GM10248 (cell line): Measurements from ENCODE around the gene TYRO3.
A peak's percentile ranks its signal among the peaks of the same experiment; 100 is the strongest.

Source experiments
- CTCF ChIA-PET: fragments of 300-600 bp; sonication (Branson Sonifier 250); formaldehyde crosslinking; extraction: SDS; loops from one replicate; lab custom pipeline; 2021; ENCODE audit warnings: antibody characterized with exemption; lab: Yijun Ruan, JAX
- POLR2A ChIA-PET: fragments of 350-650 bp; sonication (Branson Sonifier 250); formaldehyde crosslinking; extraction: SDS; loops from one replicate; lab custom pipeline; 2020; ENCODE audit warnings: antibody characterized with exemption; lab: Yijun Ruan, JAX
- DNase-seq: peaks from one replicate; pipeline ENCODE4 v3.0.0; 2012; ENCODE audit errors: extremely low spot score
- TF ChIP-seq, protein P1 (sequence below): IDR thresholded peaks from 2 replicates; pipeline ENCODE4 v1.5.1; 2012; ENCODE audit warnings: mild to moderate bottlenecking, low read depth; ENCODE audit errors: extremely low read depth, missing control alignments, control extremely low read depth

Gene TYRO3

DNA sequence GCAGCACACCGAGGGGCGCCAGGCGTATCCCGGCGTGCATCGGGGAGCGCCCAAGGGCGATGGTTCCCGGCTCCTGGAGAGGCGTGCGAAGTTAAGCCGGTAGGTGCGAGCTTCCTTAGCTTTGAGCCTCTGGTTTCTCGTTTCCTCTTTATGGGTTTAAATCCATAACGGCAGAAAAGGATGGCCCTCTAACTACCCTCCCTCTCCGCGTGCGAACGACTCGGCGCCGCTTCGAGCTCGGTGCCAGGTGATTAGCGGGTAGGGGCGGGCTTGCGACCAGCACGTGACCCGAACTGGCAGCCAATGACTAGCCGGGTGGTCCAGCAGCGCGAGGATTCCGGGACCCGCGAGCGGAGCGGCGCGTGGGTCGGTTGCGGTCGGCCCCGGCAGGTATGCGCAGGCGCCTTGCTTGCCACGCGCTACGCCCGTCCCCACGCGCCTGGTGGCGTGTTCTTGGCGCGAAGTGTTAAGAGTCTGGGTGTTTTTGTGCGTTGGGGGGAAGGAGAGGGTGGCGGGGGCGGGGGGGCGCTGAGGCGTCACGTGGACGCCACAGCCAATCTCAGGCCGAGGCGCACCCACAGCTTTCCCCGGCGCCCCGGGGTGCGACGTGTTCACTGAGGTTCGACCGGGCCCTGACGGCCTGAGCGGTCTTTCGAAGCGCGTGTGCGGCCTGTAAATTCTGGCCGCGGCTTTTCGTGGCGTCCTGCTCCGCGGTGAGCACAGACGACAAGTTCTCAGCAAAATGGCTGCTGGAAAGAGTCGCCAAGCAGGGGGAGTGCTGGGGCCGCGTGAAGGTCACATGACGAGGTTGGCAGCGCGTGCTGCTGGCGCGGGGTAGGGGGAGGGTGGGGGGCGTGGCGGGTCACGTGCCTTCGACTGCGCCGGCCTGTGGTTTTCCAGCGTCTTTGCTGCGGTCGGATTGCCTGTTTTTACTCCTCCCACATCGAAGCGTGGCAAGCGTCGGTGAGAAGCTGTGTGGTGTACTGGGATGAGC is 62.5 kb downstream of the TYRO3 start:
- ChIA-PET CTCF (interaction anchor here (1.1 kb wide), 1 partner anchor 9 kb away, joined by 3 read pairs; no protein-coding TSS in a partner anchor), POLR2A (interaction anchor here (0.5 kb wide), 1 partner anchor 87 kb away, joined by 9 read pairs; no protein-coding TSS in a partner anchor)
- TF ChIP-seq, protein P1, sequence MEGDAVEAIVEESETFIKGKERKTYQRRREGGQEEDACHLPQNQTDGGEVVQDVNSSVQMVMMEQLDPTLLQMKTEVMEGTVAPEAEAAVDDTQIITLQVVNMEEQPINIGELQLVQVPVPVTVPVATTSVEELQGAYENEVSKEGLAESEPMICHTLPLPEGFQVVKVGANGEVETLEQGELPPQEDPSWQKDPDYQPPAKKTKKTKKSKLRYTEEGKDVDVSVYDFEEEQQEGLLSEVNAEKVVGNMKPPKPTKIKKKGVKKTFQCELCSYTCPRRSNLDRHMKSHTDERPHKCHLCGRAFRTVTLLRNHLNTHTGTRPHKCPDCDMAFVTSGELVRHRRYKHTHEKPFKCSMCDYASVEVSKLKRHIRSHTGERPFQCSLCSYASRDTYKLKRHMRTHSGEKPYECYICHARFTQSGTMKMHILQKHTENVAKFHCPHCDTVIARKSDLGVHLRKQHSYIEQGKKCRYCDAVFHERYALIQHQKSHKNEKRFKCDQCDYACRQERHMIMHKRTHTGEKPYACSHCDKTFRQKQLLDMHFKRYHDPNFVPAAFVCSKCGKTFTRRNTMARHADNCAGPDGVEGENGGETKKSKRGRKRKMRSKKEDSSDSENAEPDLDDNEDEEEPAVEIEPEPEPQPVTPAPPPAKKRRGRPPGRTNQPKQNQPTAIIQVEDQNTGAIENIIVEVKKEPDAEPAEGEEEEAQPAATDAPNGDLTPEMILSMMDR = no peak
- DNase-seq = peak; percentile 84

DNA sequence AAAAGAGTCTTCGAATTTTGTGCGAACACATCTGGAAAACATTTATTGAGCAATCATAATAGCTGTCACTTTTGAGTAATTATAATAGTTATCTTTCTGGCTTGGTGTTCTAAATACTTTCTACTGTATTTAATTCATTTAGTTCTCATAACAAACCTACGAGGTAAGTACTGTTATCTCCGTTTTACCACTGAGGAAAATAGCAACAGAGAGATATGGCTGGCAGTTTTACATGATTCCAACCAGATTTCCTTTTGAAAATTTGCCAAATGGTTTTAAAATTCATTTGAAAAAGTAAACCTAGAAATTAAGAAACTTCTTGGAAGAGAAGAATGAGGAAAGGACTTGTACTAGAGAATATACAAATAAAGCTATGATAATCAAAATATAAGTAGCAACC is 63.9 kb downstream of the TYRO3 start:
- ChIA-PET POLR2A (no interaction called here), CTCF (interaction anchor here (1.0 kb wide), 1 partner anchor 19 kb away, joined by 6 read pairs; no protein-coding TSS in a partner anchor)
- TF ChIP-seq, protein P1 = no peak
- DNase-seq = no peak

- CTCF ChIA-PET = interaction anchor here (0.6 kb wide), 1 partner anchor 184 kb away, joined by 3 read pairs; no protein-coding TSS in a partner anchor
- DNase-seq = no peak
- POLR2A ChIA-PET = no interaction called here
- TF ChIP-seq, protein P1 = no peak
Measured at GRCh38 chr15:41627203-41627602, 68.2 kb downstream of the TYRO3 start.

GRCh38 chr15:41629463-41629862 is 70.5 kb downstream of the TYRO3 start:
- ChIA-PET POLR2A (no interaction called here), CTCF (interaction anchor here (0.6 to 1.7 kb wide), 4 partner anchors 9 to 73 kb away, joined by 3 to 4 read pairs (median 3); no protein-coding TSS in a partner anchor)
- TF ChIP-seq, protein P1 = no peak
- DNase-seq = no peak

DNA sequence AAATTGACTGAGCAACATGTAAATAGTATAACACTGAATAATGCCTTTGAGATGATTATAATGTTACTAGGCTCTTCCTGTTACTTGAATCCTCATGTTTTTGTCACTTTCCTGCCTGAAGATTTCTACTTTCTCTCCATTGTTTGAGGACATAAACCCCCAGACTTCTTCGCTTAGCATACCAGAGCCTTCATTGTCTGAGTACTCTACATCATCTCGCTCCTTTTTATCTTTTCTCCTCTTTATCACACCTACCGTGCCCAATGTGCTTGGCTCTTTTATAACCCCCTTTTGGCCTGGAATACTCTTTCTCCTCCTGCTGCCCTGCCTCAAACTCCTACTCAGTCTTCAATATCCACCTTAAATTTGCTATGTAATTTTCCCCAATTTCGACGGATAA is 70.9 kb downstream of the TYRO3 start:
- ChIA-PET POLR2A (no interaction called here), CTCF (interaction anchor here (1.1 kb wide), 1 partner anchor 18 kb away, joined by 3 read pairs; no protein-coding TSS in a partner anchor)
- no peak for DNase-seq
- TF ChIP-seq, protein P1 = no peak

DNA sequence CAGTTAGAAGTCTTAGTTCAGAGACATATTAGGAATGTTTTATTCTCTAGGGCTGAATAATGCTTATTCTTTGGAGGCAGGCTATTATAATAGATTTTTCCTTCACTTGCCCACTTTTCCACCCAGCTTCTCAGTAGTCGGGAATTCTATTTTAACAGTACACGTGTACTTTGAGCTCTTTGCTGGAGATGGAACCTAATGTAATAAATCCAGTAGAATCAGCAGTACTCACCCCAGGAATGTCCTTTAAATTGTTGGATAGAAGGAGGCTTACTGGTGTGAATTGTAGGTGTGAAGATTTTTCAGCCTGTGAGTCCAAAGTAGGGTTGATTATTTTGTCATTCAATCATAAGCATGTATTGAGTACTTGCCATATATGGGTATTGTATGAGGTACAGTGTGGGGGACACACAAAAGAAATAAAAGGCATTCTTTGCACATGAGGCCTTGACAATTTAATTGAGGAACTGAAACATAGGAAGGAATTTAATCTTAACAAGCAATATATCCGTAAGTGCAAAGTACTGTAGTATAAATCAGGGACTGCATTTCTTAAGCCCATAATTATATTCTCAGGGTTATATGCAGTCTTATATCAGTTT is 71.7 kb downstream of the TYRO3 start:
- ChIA-PET POLR2A (no interaction called here), CTCF (no interaction called here)
- TF ChIP-seq, protein P1 = no peak
- no peak for DNase-seq
